GM19372 (cell line): ENCODE results near the gene ATAD3C.
"Not testable (repeated sequence)": the region's sequence is repeated elsewhere in the genome, so short reads cannot be mapped to it uniquely, and the experiment has no call there.

Source experiments
- ATAC-seq: cut with Tn5 transposase; IDR thresholded peaks from one replicate; pipeline ENCODE4 v1.9.1; 2021; ENCODE audit warnings: mild to moderate bottlenecking, low read depth, moderate library complexity; ENCODE audit not compliant: unreplicated experiment

ATAD3C gene

DNA sequence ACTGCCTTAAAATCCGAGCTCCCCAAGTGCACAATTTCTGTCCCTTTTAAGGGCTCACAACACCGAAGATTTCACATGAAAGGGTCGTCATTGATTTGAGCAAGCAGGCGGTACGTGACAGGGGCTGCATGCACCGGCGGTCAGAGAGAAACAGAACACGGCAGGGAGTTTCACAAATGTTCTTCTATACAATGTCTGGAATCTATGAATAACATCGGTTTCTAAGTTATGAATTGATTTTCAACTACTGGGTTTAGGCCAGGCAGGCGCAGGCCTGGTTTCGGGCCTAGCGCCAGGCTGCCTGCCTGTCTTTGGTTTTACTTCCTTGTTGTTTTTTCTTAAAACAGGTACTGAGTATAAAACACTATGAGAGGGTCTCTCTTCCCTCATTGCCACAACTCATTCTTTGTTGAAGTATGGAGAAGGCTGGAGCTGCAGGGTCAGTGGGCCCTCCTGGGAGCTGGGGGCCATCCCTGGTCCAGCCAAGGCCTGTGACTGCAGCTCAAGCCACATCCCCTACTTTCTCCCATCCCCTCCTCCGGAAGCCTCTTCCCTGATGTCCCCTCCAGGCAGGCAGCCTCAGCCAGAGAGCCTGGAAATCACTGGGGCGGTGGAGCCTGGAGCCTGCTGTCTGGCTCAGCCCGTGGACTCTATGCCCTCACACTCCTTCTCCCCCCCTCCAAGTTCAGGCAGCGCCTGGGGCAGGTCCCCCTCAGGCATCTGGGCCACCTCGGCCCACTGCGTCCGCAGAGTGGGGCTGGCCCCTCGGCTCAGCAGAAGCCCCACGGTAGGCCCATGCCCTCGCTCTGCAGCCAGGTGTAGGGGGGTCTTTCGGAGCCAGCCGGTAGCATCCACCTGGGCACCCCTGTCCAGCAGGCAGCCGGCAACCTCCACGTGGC is 30.8 kb upstream of the ATAD3C start:
- ATAC-seq: no peak

DNA sequence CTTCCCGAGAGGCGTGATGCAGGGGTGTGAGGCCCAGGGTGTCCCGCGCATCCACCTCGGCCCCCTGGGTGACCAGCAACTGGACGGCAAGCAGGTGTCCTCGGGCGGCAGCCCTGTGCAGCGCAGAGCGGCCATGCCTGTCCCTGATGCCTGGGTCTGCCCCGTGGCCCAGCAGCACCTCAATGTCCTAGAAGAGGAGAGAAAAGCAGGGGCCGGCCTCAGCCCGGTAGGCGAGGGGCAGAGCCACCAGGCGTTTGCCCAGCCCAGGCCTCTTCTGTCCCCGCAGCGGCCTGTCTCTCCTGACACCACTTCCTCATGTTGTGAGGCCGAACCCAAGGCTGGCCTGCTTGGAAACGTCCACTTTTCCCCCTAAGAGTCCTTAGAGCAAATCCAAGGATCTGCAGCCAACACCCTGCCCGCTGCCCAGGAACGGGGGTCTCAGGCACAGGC is 30.1 kb upstream of the ATAD3C start:
- ATAC-seq: no peak

DNA sequence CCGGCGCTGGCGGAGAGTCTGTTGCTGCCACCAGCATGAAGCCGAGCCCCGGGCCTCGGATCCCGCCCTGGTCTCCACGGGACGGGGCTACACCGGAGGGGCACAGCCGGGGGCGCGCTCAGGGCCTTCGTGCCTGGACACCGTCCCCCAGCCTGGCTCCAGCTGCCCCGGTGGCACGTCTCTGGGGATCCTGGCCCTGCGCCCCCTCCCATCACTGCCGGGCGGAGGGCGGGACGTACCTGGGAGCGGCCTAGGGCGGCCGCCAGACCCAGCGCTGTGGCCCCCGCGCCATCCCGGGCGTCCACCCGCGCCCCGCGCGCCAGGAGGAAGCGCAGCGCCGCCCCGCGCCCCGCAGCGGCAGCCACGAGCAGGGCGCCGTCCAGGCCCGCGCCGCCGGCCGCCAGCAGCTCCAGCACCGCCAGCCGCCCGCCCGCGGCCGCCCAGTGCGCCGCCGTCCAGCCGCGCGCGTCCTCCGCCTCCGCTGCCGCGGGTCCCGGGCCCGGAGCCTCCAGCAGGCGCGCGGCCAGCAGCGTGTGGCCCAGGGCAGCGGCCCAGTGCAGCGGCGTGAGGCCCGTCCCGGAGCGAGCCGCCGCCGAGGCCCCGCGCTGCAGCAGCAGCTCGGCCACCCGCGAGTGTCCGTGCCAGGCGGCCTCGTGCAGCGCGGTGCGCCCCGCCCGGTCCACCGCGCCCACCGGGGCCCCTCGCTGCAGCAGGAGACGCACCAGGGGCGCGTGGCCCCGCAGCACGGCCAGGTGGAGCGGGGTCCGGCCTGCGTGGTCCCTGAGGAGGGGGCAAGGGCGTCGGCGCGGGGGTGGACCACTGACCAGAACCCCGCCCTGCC is 29.5 kb upstream of the ATAD3C start:
- no peak for ATAC-seq

DNA sequence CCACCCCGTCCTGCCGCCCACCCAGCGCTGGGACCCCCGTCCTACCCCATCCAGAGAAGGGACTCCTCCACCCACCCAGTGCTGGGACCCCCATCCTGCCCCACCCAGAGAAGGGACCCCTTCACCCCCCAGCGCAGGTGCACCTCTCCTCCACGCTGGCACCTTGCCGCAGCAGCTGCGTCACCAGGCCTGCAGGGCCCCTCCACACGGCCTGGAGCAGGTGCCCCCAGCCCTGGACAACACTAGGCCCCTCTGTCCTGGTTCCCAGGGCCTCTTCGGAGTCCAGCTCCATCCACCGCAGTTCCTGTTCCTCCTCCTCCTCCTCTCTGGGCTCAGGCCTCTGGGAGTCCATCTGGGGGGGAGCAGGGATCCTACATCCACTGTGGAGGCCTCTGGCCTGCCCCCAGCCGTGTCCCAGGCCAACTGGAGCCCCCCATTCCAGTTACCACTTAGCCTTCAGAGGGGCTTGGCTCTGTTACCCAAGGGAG is 28.8 kb upstream of the ATAD3C start:
- no peak for ATAC-seq

DNA sequence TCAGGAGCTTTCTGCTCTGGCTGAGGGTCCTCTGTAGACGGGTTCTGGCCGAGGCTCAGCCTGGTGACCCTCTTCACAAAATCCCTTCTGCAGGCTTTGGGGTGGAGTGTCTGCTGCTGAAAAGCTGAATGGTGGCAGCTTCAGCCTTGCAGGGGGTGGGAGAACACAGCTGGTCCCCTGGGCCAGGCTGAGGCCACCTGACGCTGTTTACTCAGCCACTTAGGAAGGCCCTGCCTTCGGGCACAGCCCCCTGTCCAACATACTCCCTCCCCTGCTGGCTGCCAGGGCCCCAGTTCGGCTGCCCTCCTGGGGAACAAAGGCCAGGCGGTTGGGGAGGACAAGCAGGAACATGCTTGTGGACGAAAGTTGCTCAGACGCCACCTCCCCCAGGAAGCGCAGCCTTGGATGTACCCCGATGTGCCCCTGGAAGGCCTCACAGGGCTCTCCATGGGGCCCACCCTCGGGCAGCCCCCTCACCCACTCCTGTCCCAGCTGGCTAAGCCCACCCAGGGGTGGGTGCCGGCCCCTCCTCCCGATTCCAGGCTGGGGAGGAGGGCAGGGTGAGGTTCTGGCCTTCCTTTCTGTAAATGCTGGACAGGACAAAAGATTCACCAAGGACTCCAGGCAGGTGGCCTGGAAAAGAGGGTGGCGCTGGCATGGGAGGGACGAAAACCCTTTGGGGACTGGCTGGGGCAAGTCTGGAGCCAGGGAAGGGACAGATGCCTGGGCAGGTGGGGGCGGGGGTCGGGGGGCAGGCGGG is 28.2 kb upstream of the ATAD3C start, which contains the start of gene ANKRD65:
TSS of gene ANKRD65 (minus strand) at position 130 of the 760 bp plus-strand sequence. CDS start 271 bp downstream, outside the sequence.
- ATAC-seq: no peak

DNA sequence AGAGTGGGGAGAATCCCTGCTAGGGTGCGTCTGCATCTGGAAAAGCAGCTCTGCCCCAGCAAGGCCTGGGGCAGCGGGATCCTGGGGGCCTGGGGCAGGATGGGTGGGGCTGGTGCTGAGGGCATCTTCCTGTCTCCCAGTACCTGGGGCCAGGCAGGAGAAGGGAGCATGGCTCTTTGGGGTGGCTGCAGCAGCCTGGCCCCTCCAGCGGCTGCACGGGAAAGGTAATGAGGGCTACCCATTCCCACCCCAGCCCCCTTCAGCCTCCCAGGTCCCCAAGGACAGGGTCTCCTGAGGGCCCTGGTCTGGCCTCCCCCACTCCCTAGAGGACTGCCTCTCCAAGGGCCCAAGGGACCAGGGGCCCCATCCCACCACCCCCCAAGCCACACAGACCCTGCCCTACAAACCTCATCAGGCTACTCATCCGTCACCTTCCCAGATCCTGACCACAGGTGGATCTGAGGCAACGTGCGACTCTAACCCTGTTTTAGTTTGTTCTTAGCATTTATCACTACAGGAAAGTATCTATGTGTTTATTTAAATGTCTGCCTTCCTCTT is 27.5 kb upstream of the ATAD3C start:
- no peak for ATAC-seq

DNA sequence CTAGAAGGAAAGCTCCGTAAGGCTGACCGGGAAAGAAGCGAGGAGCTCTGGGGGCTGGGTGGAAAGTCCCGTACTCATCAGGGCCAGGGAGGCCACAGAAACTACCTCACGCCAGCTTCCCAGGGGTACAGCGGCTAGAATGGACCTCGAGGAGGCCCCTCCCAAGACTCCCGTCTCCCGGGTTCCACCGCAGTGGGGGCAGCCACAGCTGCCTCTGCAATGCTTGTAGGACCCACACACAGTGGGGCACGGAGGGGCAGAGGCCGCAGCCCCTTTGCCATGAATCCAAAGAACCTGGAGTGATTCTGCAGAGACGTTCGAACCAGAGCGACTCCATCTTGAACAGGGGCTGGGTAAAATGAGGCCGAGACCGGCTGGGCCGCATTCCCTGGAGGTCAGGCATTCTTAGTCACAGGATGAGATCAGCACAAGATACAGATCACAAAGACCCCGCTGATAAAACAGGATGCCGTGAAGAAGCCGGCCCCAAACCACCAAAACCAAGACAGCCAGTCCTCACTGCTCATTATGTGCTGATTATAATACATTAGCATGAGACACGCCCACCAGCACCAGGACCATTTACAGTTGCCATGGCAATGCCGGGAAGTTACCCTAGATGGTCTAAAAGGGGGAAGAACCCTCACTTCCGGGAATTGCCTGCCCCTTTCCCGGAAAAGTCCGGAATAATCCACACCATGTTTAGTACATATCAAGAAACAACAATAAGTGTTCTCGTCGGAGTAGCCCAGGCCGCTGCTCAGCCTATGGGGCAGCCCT is 26.8 kb upstream of the ATAD3C start:
- ATAC-seq: no peak

DNA sequence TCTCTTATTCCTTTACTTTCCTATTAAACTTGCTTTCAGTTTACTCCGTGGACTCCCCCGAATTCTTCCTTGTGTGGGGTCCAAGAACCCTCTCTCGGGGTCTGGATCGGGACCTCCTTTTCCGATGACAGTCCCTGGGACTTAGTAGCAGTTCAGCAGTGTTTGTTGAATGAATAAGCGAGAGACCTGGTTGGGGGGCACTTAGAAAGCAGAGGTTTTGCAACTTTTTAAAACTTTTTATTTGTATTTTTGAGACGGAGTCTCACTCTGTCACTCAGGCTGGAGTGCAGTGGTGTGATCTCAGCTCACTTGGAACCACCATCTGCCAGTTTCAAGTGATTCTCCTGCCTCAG is 26.3 kb upstream of the ATAD3C start:
- ATAC-seq: no peak

DNA sequence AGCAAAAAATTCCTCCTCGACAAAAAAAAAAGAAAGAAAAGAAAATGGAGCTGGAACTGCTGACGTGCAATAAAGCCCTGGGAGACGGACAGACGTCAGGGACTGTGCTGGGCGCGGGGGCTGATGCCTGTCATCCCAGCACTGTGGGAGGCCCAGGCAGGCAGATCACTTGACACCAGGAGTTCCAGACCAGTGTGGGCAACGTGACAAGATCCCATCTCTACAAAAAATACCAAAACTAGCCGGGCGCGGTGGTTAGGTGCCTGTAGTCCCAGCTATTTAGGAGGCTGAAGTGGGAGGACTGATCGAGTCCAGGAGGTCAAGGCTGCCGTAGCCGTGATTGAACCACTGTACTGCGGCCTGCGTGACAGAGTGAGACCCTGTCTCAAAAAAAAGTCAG is 24.8 kb upstream of the ATAD3C start:
- no peak for ATAC-seq

DNA sequence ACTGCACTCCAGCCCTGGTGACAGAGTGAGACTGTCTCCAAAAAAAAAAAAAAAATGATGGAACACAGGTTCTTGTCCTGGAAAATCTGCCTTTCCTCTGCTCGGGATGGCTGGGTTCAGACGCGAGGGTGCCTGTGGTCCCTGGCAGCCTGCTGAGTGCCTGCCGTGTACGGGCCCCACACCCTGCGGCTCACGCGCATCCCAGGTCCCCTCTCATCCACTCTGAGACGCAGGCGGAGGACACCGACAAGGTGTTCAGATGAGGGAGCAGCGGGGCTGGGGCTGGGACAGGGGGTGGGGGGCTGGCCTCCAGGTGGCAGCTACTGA is 24.1 kb upstream of the ATAD3C start:
- no peak for ATAC-seq

DNA sequence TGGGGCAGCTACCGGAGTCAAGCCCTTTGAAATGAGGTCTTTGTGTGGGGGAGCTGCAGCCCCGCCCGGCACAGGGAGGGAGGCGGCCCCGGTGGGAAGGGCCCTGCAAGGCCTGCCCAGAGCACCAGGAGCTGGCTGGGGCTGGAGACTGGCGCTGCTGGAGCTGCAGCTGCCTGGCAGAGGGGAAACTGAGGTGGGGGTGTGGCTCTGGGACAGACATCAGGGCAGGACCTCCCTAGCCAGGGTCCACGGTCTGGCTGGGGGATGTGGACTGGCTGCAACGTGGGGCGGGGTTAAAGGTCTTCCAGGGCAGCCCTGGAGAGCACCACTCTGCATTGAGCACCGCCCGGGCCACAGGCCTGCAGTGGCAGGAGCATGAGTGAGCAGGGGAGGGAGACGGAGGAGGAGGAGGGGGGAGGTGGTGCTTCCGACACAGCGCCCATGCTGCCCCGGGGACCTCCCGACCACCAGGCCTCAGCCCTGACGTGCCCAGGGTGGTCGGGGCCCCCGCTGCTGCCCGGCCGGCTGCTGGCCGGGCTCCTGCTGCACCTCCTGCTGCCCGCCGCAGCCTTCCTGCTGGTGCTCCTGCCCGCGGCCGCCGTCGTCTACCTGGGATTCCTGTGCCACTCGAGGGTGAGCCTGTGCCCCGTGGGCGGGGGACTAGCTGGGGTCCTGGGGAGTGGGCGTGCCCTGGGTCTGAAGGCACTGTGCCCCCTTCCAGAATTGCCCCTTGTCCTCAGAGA is 23.6 kb upstream of the ATAD3C start:
- ATAC-seq: no peak

DNA sequence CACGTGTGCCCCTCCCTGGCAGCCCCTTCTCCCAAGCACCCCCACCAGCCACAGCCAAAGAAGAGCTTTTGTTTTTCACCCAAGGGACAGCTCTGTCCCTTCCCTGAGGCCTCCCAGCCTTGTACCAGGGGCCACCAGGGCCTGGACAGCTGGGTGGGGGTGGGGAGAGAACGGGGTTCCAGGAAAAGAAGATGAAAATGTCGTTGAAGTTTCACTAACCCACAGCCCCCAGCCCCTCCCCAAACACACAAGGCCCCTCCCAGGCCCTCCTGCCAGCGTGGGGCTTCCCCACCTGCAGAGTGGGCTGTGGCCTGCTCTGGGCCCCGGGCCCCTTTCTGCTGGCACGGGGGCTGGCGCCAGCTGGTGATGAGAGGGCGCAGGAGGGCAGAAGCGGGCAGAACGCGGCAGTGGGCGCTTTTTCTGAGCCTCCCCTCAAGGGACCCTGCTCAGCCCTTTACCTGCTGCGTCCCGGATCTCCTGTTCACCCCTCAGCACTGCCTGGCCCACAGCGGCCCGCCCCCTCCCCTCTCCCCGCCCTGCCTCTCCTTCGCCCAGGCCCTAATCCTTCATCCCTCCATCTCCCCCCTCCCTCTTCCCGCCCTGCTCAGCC is 22.9 kb upstream of the ATAD3C start:
- no peak for ATAC-seq

DNA sequence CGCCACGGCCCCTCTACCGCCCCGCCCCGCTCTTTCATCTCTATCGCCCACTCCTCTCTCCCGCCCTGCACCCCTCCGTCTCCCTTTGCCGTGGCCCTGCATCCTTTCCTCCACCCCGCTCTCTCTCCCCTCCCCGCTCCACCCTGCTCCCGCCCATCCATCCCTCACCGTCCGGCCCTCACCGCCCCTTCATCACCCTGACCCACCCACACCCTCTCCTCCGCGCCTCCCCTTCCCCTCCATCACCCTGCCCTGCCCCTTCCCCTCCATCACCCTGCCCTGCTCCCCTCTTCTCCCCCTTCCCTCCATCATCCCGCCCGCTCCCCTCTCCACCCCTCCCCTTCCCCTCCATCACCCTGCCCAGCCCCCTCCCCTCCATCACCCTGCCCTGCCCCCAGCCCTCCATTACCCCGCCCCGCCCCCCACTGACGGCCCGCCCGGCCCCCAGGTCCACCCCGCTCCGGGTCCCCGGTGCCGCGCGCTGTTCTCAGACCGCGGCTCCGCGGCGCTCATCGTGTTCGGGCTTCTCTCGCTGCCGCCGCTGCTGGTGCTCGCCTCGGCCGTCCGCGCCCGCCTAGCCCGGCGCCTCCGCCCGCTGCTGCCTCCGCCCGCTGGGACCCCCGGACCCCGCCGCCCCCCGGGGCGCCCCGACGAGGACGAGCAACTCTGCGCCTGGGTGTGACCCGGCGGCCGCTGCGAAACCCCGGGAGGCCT is 22.2 kb upstream of the ATAD3C start:
- no peak for ATAC-seq

DNA sequence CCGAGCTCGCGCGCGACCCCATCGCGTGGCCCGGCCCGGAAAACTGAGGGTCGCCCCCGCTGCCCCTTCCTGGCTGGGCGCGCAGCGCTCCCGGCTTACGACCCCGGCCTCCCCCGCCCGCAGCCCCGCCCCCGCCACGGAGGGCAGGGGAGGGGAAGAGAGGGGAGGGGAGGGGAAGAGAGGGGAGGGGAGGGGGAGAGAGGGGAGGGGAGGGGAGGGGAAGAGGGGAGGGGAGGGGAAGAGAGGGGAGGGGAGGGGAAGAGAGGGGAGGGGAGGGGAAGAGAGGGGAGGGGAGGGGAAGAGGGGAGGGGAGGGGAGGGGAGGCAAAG is 21.7 kb upstream of the ATAD3C start:
- ATAC-seq: no peak

DNA sequence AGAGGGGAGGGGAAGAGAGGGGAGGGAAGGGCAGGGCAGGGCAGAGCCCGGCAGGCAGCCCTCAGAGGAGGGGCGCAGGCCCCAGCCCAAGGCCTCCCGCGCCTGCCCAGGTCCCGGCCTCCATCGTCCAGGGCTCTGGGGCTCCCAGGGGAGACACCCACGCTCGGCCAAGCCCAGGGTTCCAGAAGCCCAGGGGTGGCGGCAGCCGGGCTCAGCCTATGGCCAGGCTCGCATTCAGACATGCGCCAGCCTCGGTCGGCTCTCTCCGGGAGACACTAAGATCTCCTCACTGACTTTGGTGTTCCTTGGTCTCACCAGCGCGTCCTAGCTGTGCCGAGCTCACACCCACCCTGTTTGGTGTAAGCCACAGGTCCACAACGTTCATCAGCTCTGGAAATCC is 21.3 kb upstream of the ATAD3C start:
- ATAC-seq: no peak

DNA sequence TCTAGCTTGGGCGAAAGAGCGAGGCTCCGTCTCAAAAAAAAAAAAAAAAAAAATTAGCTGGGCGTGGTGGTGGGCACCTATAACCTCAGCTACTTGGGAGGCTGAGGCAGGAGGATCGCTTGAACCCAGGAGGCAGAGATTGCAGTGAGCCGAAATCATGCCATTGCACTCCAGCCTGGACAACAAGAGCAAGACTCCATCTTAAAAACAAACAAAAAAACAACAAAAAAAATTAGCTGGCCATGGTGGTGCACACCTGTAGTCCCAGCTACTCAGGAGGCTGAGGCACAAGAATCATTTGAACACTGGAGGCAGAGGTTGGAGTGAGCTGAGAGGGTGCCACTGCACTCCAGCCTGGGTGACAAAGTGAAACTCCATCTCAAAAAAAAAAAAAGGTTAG is 20.5 kb upstream of the ATAD3C start:
- not testable (repeated sequence) for ATAC-seq

DNA sequence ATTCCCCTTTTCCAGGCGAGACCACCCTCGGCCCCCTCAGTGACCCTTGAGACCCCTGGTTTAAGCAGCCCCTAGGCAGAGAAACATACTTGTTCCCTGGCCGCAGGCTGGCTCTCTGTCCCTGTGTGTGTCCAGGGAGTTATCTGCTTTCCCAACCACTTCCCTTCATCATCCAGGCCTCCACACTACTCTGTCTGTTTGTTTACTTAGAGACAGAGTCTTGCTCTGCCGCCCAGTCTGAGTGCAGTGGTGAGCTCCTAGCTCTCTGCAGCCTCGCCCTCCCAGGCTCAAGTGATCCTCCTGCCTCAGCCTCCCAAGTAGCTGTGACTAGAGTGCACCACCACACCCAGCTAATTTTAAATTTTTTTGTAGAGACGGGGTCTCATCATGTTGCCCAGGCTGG is 19.8 kb upstream of the ATAD3C start:
- no peak for ATAC-seq
